NB4 (cell line): ENCODE data around the gene PTPRK.

Experiments
- POLR2A ChIP-seq: IDR thresholded peaks from 2 replicates; pipeline ENCODE4 v1.6.1; 2011; ENCODE audit warnings: mild to moderate bottlenecking; ENCODE audit not compliant: insufficient read length; ENCODE audit errors: extremely low read depth
- TF ChIP-seq, protein P1 (sequence below): IDR thresholded peaks from one replicate; pipeline ENCODE4 v1.5.1; 2012; ENCODE audit warnings: low read depth, low read length

DNA sequence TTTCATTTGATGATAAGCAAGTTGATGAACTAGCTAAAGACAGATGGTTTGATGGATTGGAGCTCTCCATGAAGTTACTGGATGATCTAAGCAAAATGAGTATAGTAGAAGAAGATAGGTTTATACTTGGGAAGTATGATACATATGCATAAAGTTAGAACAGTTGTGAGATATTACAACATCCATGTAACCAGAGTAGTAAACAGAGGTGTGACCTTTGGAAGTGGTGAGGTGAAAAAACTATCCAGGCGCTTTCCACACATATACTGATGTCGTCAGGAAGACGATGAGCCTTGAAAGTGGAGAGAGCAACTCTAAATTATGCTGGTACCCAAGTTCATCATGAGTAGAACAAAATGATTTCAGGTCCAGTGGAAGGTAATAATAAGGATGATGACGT, 271.0 kb downstream of the PTPRK start:
- TF ChIP-seq, protein P1, sequence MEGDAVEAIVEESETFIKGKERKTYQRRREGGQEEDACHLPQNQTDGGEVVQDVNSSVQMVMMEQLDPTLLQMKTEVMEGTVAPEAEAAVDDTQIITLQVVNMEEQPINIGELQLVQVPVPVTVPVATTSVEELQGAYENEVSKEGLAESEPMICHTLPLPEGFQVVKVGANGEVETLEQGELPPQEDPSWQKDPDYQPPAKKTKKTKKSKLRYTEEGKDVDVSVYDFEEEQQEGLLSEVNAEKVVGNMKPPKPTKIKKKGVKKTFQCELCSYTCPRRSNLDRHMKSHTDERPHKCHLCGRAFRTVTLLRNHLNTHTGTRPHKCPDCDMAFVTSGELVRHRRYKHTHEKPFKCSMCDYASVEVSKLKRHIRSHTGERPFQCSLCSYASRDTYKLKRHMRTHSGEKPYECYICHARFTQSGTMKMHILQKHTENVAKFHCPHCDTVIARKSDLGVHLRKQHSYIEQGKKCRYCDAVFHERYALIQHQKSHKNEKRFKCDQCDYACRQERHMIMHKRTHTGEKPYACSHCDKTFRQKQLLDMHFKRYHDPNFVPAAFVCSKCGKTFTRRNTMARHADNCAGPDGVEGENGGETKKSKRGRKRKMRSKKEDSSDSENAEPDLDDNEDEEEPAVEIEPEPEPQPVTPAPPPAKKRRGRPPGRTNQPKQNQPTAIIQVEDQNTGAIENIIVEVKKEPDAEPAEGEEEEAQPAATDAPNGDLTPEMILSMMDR: no peak
- TF ChIP-seq POLR2A: no peak
